Mucosa of rectum (tissue), 2 donors: ENCODE data around the gene GNAI2.
"Not testable (repeated sequence)": the region's sequence is repeated elsewhere in the genome, so short reads cannot be mapped to it uniquely, and the experiment has no call there.

ENCODE experiments used
- H3K27ac ChIP-seq, 2 donors: one replicate each; pipeline ENCODE4 v1.7.0; 2013; ENCODE audit warnings: inconsistent platforms in 2 of 2, low read depth in 2 of 2, low read length in 2 of 2
- H3K27me3 ChIP-seq, 2 donors: one replicate each; pipeline ENCODE4 v1.7.0; 2013; ENCODE audit warnings: low read length in 2 of 2; ENCODE audit not compliant: control insufficient read depth in 2 of 2, insufficient read depth in 2 of 2
- H3K36me3 ChIP-seq, 2 donors: one replicate each; pipeline ENCODE4 v1.7.0; 2013; ENCODE audit warnings: low read length in 2 of 2; ENCODE audit not compliant: control insufficient read depth in 2 of 2, insufficient read depth in 2 of 2
- H3K4me1 ChIP-seq, 2 donors: one replicate each; pipeline ENCODE4 v1.7.0; 2013; ENCODE audit warnings: low read length in 2 of 2, mild to moderate bottlenecking in 1 of 2; ENCODE audit not compliant: control insufficient read depth in 2 of 2, insufficient read depth in 2 of 2
- H3K4me3 ChIP-seq, 2 donors: one replicate each; pipeline ENCODE4 v1.7.0; 2013; ENCODE audit warnings: low read length in 2 of 2
- H3K9ac ChIP-seq, 2 donors: one replicate each; pipeline ENCODE4 v1.7.0; 2013; ENCODE audit warnings: low read length in 2 of 2, low read depth in 1 of 2, mild to moderate bottlenecking in 1 of 2
- H3K9me3 ChIP-seq, 2 donors: one replicate each; pipeline ENCODE4 v1.7.0; 2013; ENCODE audit warnings: low read length in 2 of 2; ENCODE audit not compliant: control insufficient read depth in 2 of 2
- donor health status: healthy.
- donor health status: Normal muscosa, but diverticular disease.

The GNAI2 gene

GRCh38 chr3:50204804-50205412, 31.1 kb upstream of the GNAI2 start, which contains the start of gene SLC38A3:
Gene SLC38A3, plus strand, starts transcription at chr3:50205271. Its CDS starts 8,929 bp downstream, at chr3:50214200.
- H3K4me1 ChIP-seq, result peaks cover 7 to 9% of the 10 kb centered on the region in 2 donors
- H3K4me3 ChIP-seq, result peak within 1 kb of the TSS in 1 of 2 donors; percentile 15
- no peak within 1 kb of the TSS for H3K9ac ChIP-seq
- no peaks in the 10 kb centered on the region for H3K9me3 ChIP-seq
- peaks cover 33% of the 10 kb centered on the region in 2 donors for H3K27me3 ChIP-seq
- H3K36me3 ChIP-seq, result no peaks in the 10 kb centered on the region
- H3K27ac ChIP-seq, result no peak within 1 kb of the TSS

GRCh38 chr3:50205413-50206276, 30.4 kb upstream of the GNAI2 start:
- H3K4me3 ChIP-seq, result peak overlapping the region in 1 of 2 donors; percentile 15
- H3K27ac ChIP-seq, result no peak overlapping the region
- H3K9me3 ChIP-seq, result no peaks in the 10 kb centered on the region
- H3K4me1 ChIP-seq, result peaks cover 7 to 10% of the 10 kb centered on the region in 2 donors
- no peak overlapping the region for H3K9ac ChIP-seq
- H3K27me3 ChIP-seq, result peaks cover 33% of the 10 kb centered on the region in 2 donors
- no peaks in the 10 kb centered on the region for H3K36me3 ChIP-seq

GRCh38 chr3:50207359-50208042, 28.5 kb upstream of the GNAI2 start:
- no peak overlapping the region for H3K27ac ChIP-seq
- no peak overlapping the region for H3K9ac ChIP-seq
- H3K4me3 ChIP-seq, result no peak overlapping the region
- H3K36me3 ChIP-seq, result no peaks in the 10 kb centered on the region
- peaks cover 29 to 31% of the 10 kb centered on the region in 2 donors for H3K27me3 ChIP-seq
- H3K4me1 ChIP-seq, result peaks cover 7 to 11% of the 10 kb centered on the region in 2 donors
- H3K9me3 ChIP-seq, result no peaks in the 10 kb centered on the region

GRCh38 chr3:50208677-50209344, 27.2 kb upstream of the GNAI2 start:
- Histone ChIP-seq H3K36me3 (no peaks in the 10 kb centered on the region), H3K27me3 (peaks cover 16 to 24% of the 10 kb centered on the region in 2 donors), H3K27ac (no peak overlapping the region), H3K9ac (no peak overlapping the region), H3K4me1 (peaks cover 7 to 11% of the 10 kb centered on the region in 2 donors), H3K4me3 (no peak overlapping the region), H3K9me3 (no peaks in the 10 kb centered on the region)

DNA sequence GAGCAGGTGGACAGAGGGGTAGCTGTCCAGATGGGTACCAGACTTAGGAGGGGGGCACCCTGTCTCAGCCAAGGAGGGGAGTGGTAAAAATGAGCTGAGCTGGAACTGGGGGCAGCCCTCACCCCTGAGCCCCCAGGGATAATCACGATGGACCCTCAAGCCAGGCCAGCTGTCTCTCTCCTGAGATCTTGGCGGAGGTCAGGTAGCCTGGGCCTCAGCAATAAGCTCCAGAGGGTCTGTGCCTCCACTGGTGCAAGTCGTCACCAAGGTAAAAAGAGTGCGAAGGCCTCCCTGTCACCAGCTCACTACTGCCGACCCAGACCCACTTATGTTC, 25.9 kb upstream of the GNAI2 start:
- H3K4me1 ChIP-seq, result peaks cover 5 to 9% of the 10 kb centered on the region in 2 donors
- no peak overlapping the region for H3K9ac ChIP-seq
- no peak overlapping the region for H3K27ac ChIP-seq
- no peaks in the 10 kb centered on the region for H3K36me3 ChIP-seq
- no peak overlapping the region for H3K4me3 ChIP-seq
- H3K27me3 ChIP-seq, result peaks cover 9 to 15% of the 10 kb centered on the region in 2 donors
- H3K9me3 ChIP-seq, result no peaks in the 10 kb centered on the region

DNA sequence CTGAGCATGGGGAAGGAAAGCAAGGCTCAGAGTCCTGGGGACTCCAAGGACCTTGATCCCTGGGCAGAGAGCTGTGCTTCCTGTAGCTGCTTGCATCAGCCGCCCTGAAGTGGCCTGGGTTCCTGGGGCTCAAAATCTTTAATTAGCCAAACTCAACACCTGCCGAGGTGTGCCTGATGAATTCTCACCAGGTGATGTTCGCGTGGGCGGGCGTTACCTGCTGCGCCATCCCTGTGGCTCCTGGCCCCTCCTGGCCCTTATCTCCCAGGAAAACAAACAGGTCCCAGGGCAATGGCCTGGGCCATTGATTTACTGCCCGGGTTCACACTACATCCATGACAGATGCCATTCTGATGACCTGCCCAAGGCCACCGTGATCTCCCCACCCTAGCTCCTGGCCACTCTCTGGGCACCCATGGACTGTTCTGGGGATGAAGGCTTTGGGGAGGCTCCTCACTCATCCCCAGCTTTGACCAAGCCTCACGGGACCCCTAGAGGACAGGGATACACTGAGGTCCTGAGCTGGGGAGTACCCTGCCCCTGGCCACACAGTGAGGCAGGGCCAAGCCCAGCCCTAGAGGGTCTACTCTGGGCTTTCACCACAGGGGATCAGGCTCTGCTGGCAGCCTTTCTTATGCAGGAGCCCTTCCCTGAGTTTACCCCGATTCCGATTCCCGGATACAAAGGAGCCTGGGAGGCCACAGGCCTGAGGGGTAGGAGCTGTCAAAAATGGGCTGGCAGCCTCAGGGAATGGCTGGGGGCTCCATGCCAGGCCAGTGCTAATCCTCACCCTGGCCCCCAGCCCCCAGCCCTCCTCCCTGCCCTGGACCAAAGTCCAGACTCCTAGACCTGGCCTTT, 25.3 kb upstream of the GNAI2 start:
- H3K27me3 ChIP-seq, result peaks cover 9% of the 10 kb centered on the region in 2 donors
- H3K4me1 ChIP-seq, result peaks cover 1 to 3% of the 10 kb centered on the region in 2 donors
- no peak overlapping the region for H3K4me3 ChIP-seq
- H3K9ac ChIP-seq, result no peak overlapping the region
- no peak overlapping the region for H3K27ac ChIP-seq
- no peaks in the 10 kb centered on the region for H3K9me3 ChIP-seq
- no peaks in the 10 kb centered on the region for H3K36me3 ChIP-seq

DNA sequence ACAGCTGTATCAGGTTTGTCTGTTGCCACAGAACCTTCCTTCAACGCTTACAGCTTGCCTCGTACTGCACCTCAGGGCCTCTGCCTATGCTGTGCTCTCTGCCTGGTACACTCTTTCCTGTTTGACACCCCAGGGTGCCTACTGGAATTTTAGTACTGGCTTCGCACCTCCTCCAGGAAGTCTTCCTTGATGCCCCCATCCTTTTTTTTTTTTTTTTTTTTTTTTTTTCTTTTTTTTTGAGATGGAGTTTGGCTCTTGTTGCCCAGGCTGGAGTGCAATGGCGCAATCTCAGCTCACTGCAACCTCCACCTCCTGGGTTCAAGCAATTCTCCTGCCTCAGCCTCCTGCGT, 24.7 kb upstream of the GNAI2 start:
- H3K9ac ChIP-seq, H3K27ac ChIP-seq, H3K27me3 ChIP-seq, H3K4me3 ChIP-seq, H3K36me3 ChIP-seq, H3K4me1 ChIP-seq, H3K9me3 ChIP-seq: not testable (repeated sequence)

- Histone ChIP-seq H3K9ac (no peak overlapping the region), H3K4me1 (peaks cover 0 to 2% of the 10 kb centered on the region in 2 donors), H3K9me3 (no peaks in the 10 kb centered on the region), H3K4me3 (no peak overlapping the region), H3K36me3 (no peaks in the 10 kb centered on the region), H3K27ac (no peak overlapping the region), H3K27me3 (no peaks in the 10 kb centered on the region)
Observed at GRCh38 chr3:50211930-50212329, 24.1 kb upstream of the GNAI2 start.

GRCh38 chr3:50212502-50212901, 23.5 kb upstream of the GNAI2 start:
- Histone ChIP-seq H3K4me1 (peaks cover 0 to 2% of the 10 kb centered on the region in 2 donors), H3K27me3 (no peaks in the 10 kb centered on the region), H3K27ac (no peak overlapping the region), H3K4me3 (no peak overlapping the region), H3K36me3 (no peaks in the 10 kb centered on the region), H3K9ac (no peak overlapping the region), H3K9me3 (no peaks in the 10 kb centered on the region)
